Skin of body (tissue), 2 donors: ENCODE measurements around the gene CCN5. TPM values are rescaled to one million over a fixed set of nuclear protein-coding genes. Genes with fewer than 3 reads are reported as not detected.
"Not testable (repeated sequence)": the region's sequence is repeated elsewhere in the genome, so short reads cannot be mapped to it uniquely, and the experiment has no call there.

ENCODE experiments used
- DNase-seq: peaks from one replicate; lab custom pipeline; 2025; lab: John Stamatoyannopoulos, UW
- total RNA-seq: library from RNA; depleted of rRNA; stranded (reverse); fragments of >200 nt; gene quantifications from one replicate; pipeline ENCODE4 v1.2.3, GENCODE V29; 2014

Gene CCN5
- total RNA-seq, 1 donor from 2014 or later = 0.20 TPM

GRCh38 chr20:44694159-44694558, 21.0 kb upstream of the CCN5 start:
- no peak for DNase-seq

GRCh38 chr20:44695295-44695673, 19.9 kb upstream of the CCN5 start:
- DNase-seq = no peak

- no peak for DNase-seq
Measured at GRCh38 chr20:44695674-44696300, 19.4 kb upstream of the CCN5 start.

- no peak for DNase-seq
Measured at GRCh38 chr20:44696315-44696714, 18.9 kb upstream of the CCN5 start.

GRCh38 chr20:44697041-44697440, 18.1 kb upstream of the CCN5 start:
- not testable (repeated sequence) for DNase-seq

- no peak for DNase-seq
Measured at GRCh38 chr20:44698351-44698750, 16.8 kb upstream of the CCN5 start.

GRCh38 chr20:44700306-44700705, 14.9 kb upstream of the CCN5 start:
- DNase-seq = no peak

- DNase-seq = no peak
Measured at GRCh38 chr20:44701118-44701857, 13.9 kb upstream of the CCN5 start.

GRCh38 chr20:44701858-44702256, 13.3 kb upstream of the CCN5 start:
- no peak for DNase-seq

- peak; percentile 33 for DNase-seq
Measured at GRCh38 chr20:44702776-44703175, 12.4 kb upstream of the CCN5 start.

GRCh38 chr20:44703183-44703925, 11.8 kb upstream of the CCN5 start:
- DNase-seq = no peak

- DNase-seq = no peak
Measured at GRCh38 chr20:44703956-44704488, 11.1 kb upstream of the CCN5 start.

- DNase-seq = no peak
Measured at GRCh38 chr20:44704551-44704971, 10.6 kb upstream of the CCN5 start.

- no peak for DNase-seq
Measured at GRCh38 chr20:44705364-44706094, 9.6 kb upstream of the CCN5 start.

GRCh38 chr20:44706301-44707017, 8.7 kb upstream of the CCN5 start:
- peak; percentile 12 for DNase-seq

- peak; percentile 18 for DNase-seq
Measured at GRCh38 chr20:44707018-44707579, 8.1 kb upstream of the CCN5 start.

- DNase-seq = no peak
Measured at GRCh38 chr20:44709380-44709779, 5.8 kb upstream of the CCN5 start.

GRCh38 chr20:44709797-44710196, 5.4 kb upstream of the CCN5 start:
- no peak for DNase-seq

- DNase-seq = no peak
Measured at GRCh38 chr20:44711237-44711636, 3.9 kb upstream of the CCN5 start.

- no peak for DNase-seq
Measured at GRCh38 chr20:44714102-44714700, 968 bp upstream of the CCN5 start.
